ENCODE measurements around the gene C13orf42. TPM values are rescaled to one million over a fixed set of nuclear protein-coding genes. Genes with fewer than 3 reads are reported as not detected.

Gene C13orf42
- total and polyA plus RNA-seq, 3 experiments from 2014 or later = not detected

GRCh38 chr13:51057001-51057400 lies 54.1 kb downstream of the C13orf42 start:
- Mint-ChIP-seq H3K27ac (no peak overlapping the region), H3K4me3 (no peak overlapping the region), H3K4me1 (no peaks in the 10 kb centered on the region), H3K9me3 (no peaks in the 10 kb centered on the region), H3K36me3 (no peaks in the 10 kb centered on the region), H3K27me3 (peaks cover 0 to 3% of the 10 kb centered on the region in 2 donors)
- Histone ChIP-seq H3K4me3 (ENCODE audit: low read length) (no peak overlapping the region), H3K4me1 (ENCODE audit: insufficient read depth, low read length) (no peaks in the 10 kb centered on the region), H3K27me3 (ENCODE audit: insufficient read depth, low read length, poor library complexity, severe bottlenecking) (no peaks in the 10 kb centered on the region), H3K9me3 (ENCODE audit: low read length) (no peaks in the 10 kb centered on the region), H3K36me3 (ENCODE audit: insufficient read depth, low read length) (no peaks in the 10 kb centered on the region), H3K27ac (ENCODE audit: low read depth, low read length) (no peak overlapping the region)
- no peak for DNase-seq
- ChIA-PET POLR2A (no interaction called here), CTCF (interaction anchor here (1.1 to 1.2 kb wide), 2 partner anchors 8 to 13 kb away, joined by 3 to 4 read pairs; no protein-coding TSS in a partner anchor)

- CTCF ChIA-PET = no interaction called here
- POLR2A ChIA-PET = no interaction called here
- Histone ChIP-seq H3K27ac (ENCODE audit: low read depth, low read length) (no peak overlapping the region), H3K4me3 (ENCODE audit: low read length) (no peak overlapping the region), H3K9me3 (ENCODE audit: low read length) (no peaks in the 10 kb centered on the region), H3K36me3 (ENCODE audit: insufficient read depth, low read length) (no peaks in the 10 kb centered on the region), H3K27me3 (ENCODE audit: insufficient read depth, low read length, poor library complexity, severe bottlenecking) (no peaks in the 10 kb centered on the region), H3K4me1 (ENCODE audit: insufficient read depth, low read length) (no peaks in the 10 kb centered on the region)
- no peak overlapping the region for H3K4me3 Mint-ChIP-seq
- H3K4me1 Mint-ChIP-seq = no peaks in the 10 kb centered on the region
- H3K27ac Mint-ChIP-seq = no peak overlapping the region
- H3K9me3 Mint-ChIP-seq = no peaks in the 10 kb centered on the region
- no peak for DNase-seq
- H3K36me3 Mint-ChIP-seq = no peaks in the 10 kb centered on the region
- peaks cover 0 to 3% of the 10 kb centered on the region in 2 donors for H3K27me3 Mint-ChIP-seq
Measured at GRCh38 chr13:51052581-51052980, 58.5 kb downstream of the C13orf42 start.

- POLR2A ChIA-PET = no interaction called here
- CTCF ChIA-PET = no interaction called here
- no peak overlapping the region for H3K27ac Mint-ChIP-seq
Measured at GRCh38 chr13:51050021-51050830, 60.8 kb downstream of the C13orf42 start.

GRCh38 chr13:51048616-51049015 lies 62.5 kb downstream of the C13orf42 start:
- Mint-ChIP-seq H3K27me3 (no peaks in the 10 kb centered on the region), H3K36me3 (no peaks in the 10 kb centered on the region), H3K9me3 (no peaks in the 10 kb centered on the region), H3K4me3 (no peak overlapping the region), H3K4me1 (no peaks in the 10 kb centered on the region), H3K27ac (no peak overlapping the region)
- no peak for DNase-seq
- ChIA-PET CTCF (interaction anchor here (1.3 kb wide), 1 partner anchor 9 kb away, joined by 3 read pairs; no protein-coding TSS in a partner anchor), POLR2A (no interaction called here)
- Histone ChIP-seq H3K9me3 (ENCODE audit: low read length) (no peaks in the 10 kb centered on the region), H3K27me3 (ENCODE audit: insufficient read depth, low read length, poor library complexity, severe bottlenecking) (no peaks in the 10 kb centered on the region), H3K4me1 (ENCODE audit: insufficient read depth, low read length) (no peaks in the 10 kb centered on the region), H3K4me3 (ENCODE audit: low read length) (no peak overlapping the region), H3K27ac (ENCODE audit: low read depth, low read length) (no peak overlapping the region), H3K36me3 (ENCODE audit: insufficient read depth, low read length) (no peaks in the 10 kb centered on the region)

More at GRCh38 chr13:51050021-51050830, 60.8 kb downstream of the C13orf42 start:
- no peaks in the 10 kb centered on the region for H3K4me1 ChIP-seq (ENCODE audit: insufficient read depth, low read length)
- no peaks in the 10 kb centered on the region for H3K36me3 Mint-ChIP-seq
- no peak overlapping the region for H3K4me3 ChIP-seq (ENCODE audit: low read length)
- no peaks in the 10 kb centered on the region for H3K27me3 ChIP-seq (ENCODE audit: insufficient read depth, low read length, poor library complexity, severe bottlenecking)
- H3K36me3 ChIP-seq (ENCODE audit: insufficient read depth, low read length) = no peaks in the 10 kb centered on the region
- no peaks in the 10 kb centered on the region for H3K27me3 Mint-ChIP-seq
- H3K9me3 ChIP-seq (ENCODE audit: low read length) = no peaks in the 10 kb centered on the region
- H3K4me3 Mint-ChIP-seq = no peak overlapping the region
- no peak overlapping the region for H3K27ac ChIP-seq (ENCODE audit: low read depth, low read length)
- H3K9me3 Mint-ChIP-seq = no peaks in the 10 kb centered on the region
- DNase-seq = no peak
- H3K4me1 Mint-ChIP-seq = no peaks in the 10 kb centered on the region

- H3K36me3 ChIP-seq (ENCODE audit: insufficient read depth, low read length) = no peaks in the 10 kb centered on the region
- ChIA-PET CTCF (no interaction called here), POLR2A (no interaction called here)
- H3K4me1 Mint-ChIP-seq = no peaks in the 10 kb centered on the region
- peaks cover 0 to 3% of the 10 kb centered on the region in 2 donors for H3K27me3 Mint-ChIP-seq
- no peak overlapping the region for H3K4me3 Mint-ChIP-seq
- H3K36me3 Mint-ChIP-seq = no peaks in the 10 kb centered on the region
- H3K27ac Mint-ChIP-seq = no peak overlapping the region
- DNase-seq = no peak
- H3K9me3 ChIP-seq (ENCODE audit: low read length) = no peaks in the 10 kb centered on the region
- H3K27ac ChIP-seq (ENCODE audit: low read depth, low read length) = no peak overlapping the region
- H3K9me3 Mint-ChIP-seq = no peaks in the 10 kb centered on the region
- H3K4me3 ChIP-seq (ENCODE audit: low read length) = no peak overlapping the region
- H3K4me1 ChIP-seq (ENCODE audit: insufficient read depth, low read length) = no peaks in the 10 kb centered on the region
- no peaks in the 10 kb centered on the region for H3K27me3 ChIP-seq (ENCODE audit: insufficient read depth, low read length, poor library complexity, severe bottlenecking)
Measured at GRCh38 chr13:51048166-51048461, 63.0 kb downstream of the C13orf42 start.

GRCh38 chr13:51047434-51048165 lies 63.5 kb downstream of the C13orf42 start:
- Mint-ChIP-seq H3K9me3 (no peaks in the 10 kb centered on the region), H3K36me3 (no peaks in the 10 kb centered on the region)
- POLR2A ChIA-PET = no interaction called here

GRCh38 chr13:51045451-51045850 lies 65.6 kb downstream of the C13orf42 start:
- Mint-ChIP-seq H3K36me3 (no peaks in the 10 kb centered on the region), H3K4me3 (no peak overlapping the region), H3K9me3 (no peaks in the 10 kb centered on the region), H3K4me1 (no peaks in the 10 kb centered on the region), H3K27ac (no peak overlapping the region), H3K27me3 (peaks cover 3 to 12% of the 10 kb centered on the region in 2 donors)
- no peak for DNase-seq
- no peaks in the 10 kb centered on the region for H3K4me1 ChIP-seq (ENCODE audit: insufficient read depth, low read length)
- H3K9me3 ChIP-seq (ENCODE audit: low read length) = no peaks in the 10 kb centered on the region
- POLR2A ChIA-PET = no interaction called here
- H3K27ac ChIP-seq (ENCODE audit: low read depth, low read length) = no peak overlapping the region
- H3K4me3 ChIP-seq (ENCODE audit: low read length) = no peak overlapping the region
- no peaks in the 10 kb centered on the region for H3K36me3 ChIP-seq (ENCODE audit: insufficient read depth, low read length)
- no peaks in the 10 kb centered on the region for H3K27me3 ChIP-seq (ENCODE audit: insufficient read depth, low read length, poor library complexity, severe bottlenecking)
- CTCF ChIA-PET = no interaction called here

More at GRCh38 chr13:51047434-51048165, 63.5 kb downstream of the C13orf42 start:
- Mint-ChIP-seq H3K4me3 (no peak overlapping the region), H3K4me1 (no peaks in the 10 kb centered on the region), H3K27me3 (peaks cover 0 to 3% of the 10 kb centered on the region in 2 donors), H3K27ac (no peak overlapping the region)
- H3K9me3 ChIP-seq (ENCODE audit: low read length) = no peaks in the 10 kb centered on the region
- no peaks in the 10 kb centered on the region for H3K27me3 ChIP-seq (ENCODE audit: insufficient read depth, low read length, poor library complexity, severe bottlenecking)
- no peak for DNase-seq
- no peaks in the 10 kb centered on the region for H3K36me3 ChIP-seq (ENCODE audit: insufficient read depth, low read length)
- CTCF ChIA-PET = no interaction called here
- no peak overlapping the region for H3K4me3 ChIP-seq (ENCODE audit: low read length)
- H3K27ac ChIP-seq (ENCODE audit: low read depth, low read length) = no peak overlapping the region
- H3K4me1 ChIP-seq (ENCODE audit: insufficient read depth, low read length) = no peaks in the 10 kb centered on the region

GRCh38 chr13:51044023-51044665 lies 66.9 kb downstream of the C13orf42 start:
- Histone ChIP-seq H3K27me3 (ENCODE audit: insufficient read depth, low read length, poor library complexity, severe bottlenecking) (no peaks in the 10 kb centered on the region), H3K4me1 (ENCODE audit: insufficient read depth, low read length) (no peaks in the 10 kb centered on the region), H3K36me3 (ENCODE audit: insufficient read depth, low read length) (no peaks in the 10 kb centered on the region), H3K4me3 (ENCODE audit: low read length) (no peak overlapping the region), H3K27ac (ENCODE audit: low read depth, low read length) (no peak overlapping the region), H3K9me3 (ENCODE audit: low read length) (no peaks in the 10 kb centered on the region)
- no peaks in the 10 kb centered on the region for H3K36me3 Mint-ChIP-seq
- DNase-seq = no peak
- H3K27ac Mint-ChIP-seq = no peak overlapping the region
- no peak overlapping the region for H3K4me3 Mint-ChIP-seq
- CTCF ChIA-PET = no interaction called here
- H3K9me3 Mint-ChIP-seq = no peaks in the 10 kb centered on the region
- no peaks in the 10 kb centered on the region for H3K4me1 Mint-ChIP-seq
- POLR2A ChIA-PET = no interaction called here
- peaks cover 3 to 16% of the 10 kb centered on the region in 2 donors for H3K27me3 Mint-ChIP-seq
